Measurements from ENCODE around the gene ZNF281.
"Not testable (repeated sequence)": the region's sequence is repeated elsewhere in the genome, so short reads cannot be mapped to it uniquely, and the experiment has no call there.

ZNF281 gene

GRCh38 chr1:200429221-200429751 is 19.4 kb upstream of the ZNF281 start:
- no peak for DNase-seq (ENCODE audit: low spot score)

- DNase-seq (ENCODE audit: low spot score), result no peak
Observed at GRCh38 chr1:200428482-200429205, 18.8 kb upstream of the ZNF281 start.

- no peak for DNase-seq (ENCODE audit: low spot score)
Observed at GRCh38 chr1:200427744-200428143, 17.9 kb upstream of the ZNF281 start.

- DNase-seq (ENCODE audit: low spot score), result no peak
Observed at GRCh38 chr1:200426196-200426595, 16.4 kb upstream of the ZNF281 start.

- no peak for DNase-seq (ENCODE audit: low spot score)
Observed at GRCh38 chr1:200423235-200423634, 13.4 kb upstream of the ZNF281 start.

GRCh38 chr1:200422211-200422610 is 12.4 kb upstream of the ZNF281 start:
- no peak for DNase-seq (ENCODE audit: low spot score)

- no peak for DNase-seq (ENCODE audit: low spot score)
Observed at GRCh38 chr1:200415789-200416593, 6.2 kb upstream of the ZNF281 start.

- no peak for DNase-seq (ENCODE audit: low spot score)
Observed at GRCh38 chr1:200415227-200415626, 5.4 kb upstream of the ZNF281 start.

- no peak for DNase-seq (ENCODE audit: low spot score)
Observed at GRCh38 chr1:200414657-200415056, 4.8 kb upstream of the ZNF281 start.

- DNase-seq (ENCODE audit: low spot score), result not testable (repeated sequence)
Observed at GRCh38 chr1:200413766-200414165, 3.9 kb upstream of the ZNF281 start.

- no peak for DNase-seq (ENCODE audit: low spot score)
Observed at GRCh38 chr1:200411406-200412257, 1.8 kb upstream of the ZNF281 start.

GRCh38 chr1:200410566-200410878 is 686 bp upstream of the ZNF281 start:
- no peak for DNase-seq (ENCODE audit: low spot score)

GRCh38 chr1:200409203-200409760 is 554 bp downstream of the ZNF281 start:
- DNase-seq (ENCODE audit: low spot score), result no peak

GRCh38 chr1:200406161-200406797 is 3.6 kb downstream of the ZNF281 start:
- no peak for DNase-seq (ENCODE audit: low spot score)

GRCh38 chr1:200405264-200405663 is 4.6 kb downstream of the ZNF281 start:
- DNase-seq (ENCODE audit: low spot score), result no peak

- DNase-seq (ENCODE audit: low spot score), result no peak
Observed at GRCh38 chr1:200401708-200402107, 8.1 kb downstream of the ZNF281 start.

GRCh38 chr1:200401263-200401662 is 8.6 kb downstream of the ZNF281 start:
- DNase-seq (ENCODE audit: low spot score), result no peak

- no peak for DNase-seq (ENCODE audit: low spot score)
Observed at GRCh38 chr1:200400556-200400955, 9.3 kb downstream of the ZNF281 start.

GRCh38 chr1:200399860-200400259 is 10.0 kb downstream of the ZNF281 start:
- DNase-seq (ENCODE audit: low spot score), result no peak

GRCh38 chr1:200398373-200398772 is 11.5 kb downstream of the ZNF281 start:
- DNase-seq (ENCODE audit: low spot score), result no peak

- no peak for DNase-seq (ENCODE audit: low spot score)
Observed at GRCh38 chr1:200392625-200393185, 17.1 kb downstream of the ZNF281 start.

Data from HuH-7.5 (cell line).